B cell (primary cell): ENCODE results near the gene DAD1. TPM values are rescaled to one million over a fixed set of nuclear protein-coding genes. Genes with fewer than 3 reads are reported as not detected.

ENCODE experiments used
- ATAC-seq: fragments of 200-7000 bp; cut with Tn5 transposase; one replicate; pipeline ENCODE4 v1.10.0; 2021; ENCODE audit warnings: low read depth, mild to moderate bottlenecking, moderate number of reproducible peaks, moderate library complexity
- CTCF ChIA-PET: fragments of 350-600 bp; sonication (Branson Sonifier 250); formaldehyde crosslinking; loops from one replicate; lab custom pipeline; 2021; ENCODE audit warnings: antibody characterized with exemption, inconsistent platforms; lab: Charles Lee
- POLR2A ChIA-PET: fragments of 350-600 bp; sonication (Branson Sonifier 250); formaldehyde crosslinking; loops from one replicate; lab custom pipeline; 2021; ENCODE audit warnings: antibody characterized with exemption; lab: Charles Lee
- DNase-seq: peaks from one replicate; pipeline ENCODE4 v3.0.0; 2013
- H2AFZ ChIP-seq: 2 replicates; pipeline ENCODE4 v1.6.1; 2012; ENCODE audit warnings: mild to moderate bottlenecking, low read depth, low read length; ENCODE audit not compliant: insufficient read depth, poor library complexity, severe bottlenecking
- H3K27ac ChIP-seq, 2 donors: 1 replicate in 1 of 2; 2 replicates in 1 of 2; pipeline ENCODE4 v1.5.1; 2012 to 2013; ENCODE audit warnings: low read length in 2 of 2, mild to moderate bottlenecking in 2 of 2, moderate library complexity in 1 of 2
- H3K27me3 ChIP-seq, 4 experiments: fragments of 200-600 bp in 1 of 4; sonication (generic) in 1 of 4; replicated peaks in 1 of 4; 1 replicate in 2 of 4; 2 replicates in 2 of 4; pipeline versions ENCODE4 v1.6.1 to v1.7.0; 2013 to 2016; ENCODE audit warnings: low read length in 3 of 4, mild to moderate bottlenecking in 2 of 4, mixed read lengths in 1 of 4, moderate library complexity in 1 of 4; ENCODE audit not compliant: insufficient read depth in 4 of 4, control insufficient read depth in 3 of 4; ENCODE audit errors: control extremely low read depth in 1 of 4
- H3K36me3 ChIP-seq, 2 experiments: replicated peaks in 1 of 2; 1 replicate in 1 of 2; 2 replicates in 1 of 2; pipeline versions ENCODE4 v1.6.1 to v1.7.1; 2013; ENCODE audit warnings: low read length in 1 of 2; ENCODE audit not compliant: insufficient read depth in 2 of 2, control insufficient read depth in 1 of 2; ENCODE audit errors: control extremely low read depth in 1 of 2, extremely low read depth in 1 of 2
- H3K4me1 ChIP-seq, 2 donors: fragments of 200-600 bp in 1 of 2; sonication (generic) in 1 of 2; 1 replicate in 1 of 2; 2 replicates in 1 of 2; pipeline versions ENCODE4 v1.5.1 to v1.6.1; 2013 to 2017; ENCODE audit warnings: low read length in 2 of 2; ENCODE audit not compliant: control insufficient read depth in 2 of 2, insufficient read depth in 2 of 2
- H3K4me2 ChIP-seq: replicated peaks from 2 replicates; pipeline ENCODE3; 2012; ENCODE audit warnings: mild to moderate bottlenecking, low read depth, low read length; ENCODE audit not compliant: poor library complexity, severe bottlenecking
- H3K4me3 ChIP-seq, 5 experiments: fragments of 200-600 bp in 1 of 5; sonication (generic) in 1 of 5; 1 replicate in 3 of 5; 2 replicates in 2 of 5; pipeline versions ENCODE4 v1.5.1 to v1.7.0; 2011 to 2016; ENCODE audit warnings: low read length in 4 of 5, mild to moderate bottlenecking in 4 of 5, low read depth in 2 of 5, control low read depth in 1 of 5, moderate library complexity in 1 of 5; ENCODE audit not compliant: insufficient read depth in 1 of 5; ENCODE audit errors: control extremely low read depth in 1 of 5, extremely low read depth in 1 of 5
- H3K79me2 ChIP-seq: fragments of 200-600 bp; sonication (generic); one replicate; pipeline ENCODE4 v1.6.0; 2016; ENCODE audit warnings: low read length; ENCODE audit not compliant: control insufficient read depth, insufficient read depth
- H3K9ac ChIP-seq: fragments of 200-600 bp; sonication (generic); 2 replicates; pipeline ENCODE4 v1.6.1; 2017; ENCODE audit warnings: mild to moderate bottlenecking, low read length, moderate library complexity
- H3K9me3 ChIP-seq, 3 donors: one replicate each; pipeline versions ENCODE4 v1.6.1 to v1.7.1; 2013; ENCODE audit warnings: low read length in 2 of 3; ENCODE audit not compliant: control insufficient read depth in 2 of 3, insufficient read depth in 1 of 3; ENCODE audit errors: control extremely low read depth in 1 of 3
- H4K20me1 ChIP-seq: 2 replicates; pipeline ENCODE4 v1.6.0; 2012; ENCODE audit warnings: mild to moderate bottlenecking, low read length; ENCODE audit not compliant: insufficient read depth, control insufficient read depth, poor library complexity, severe bottlenecking
- H3K27ac Mint-ChIP-seq: one replicate; pipeline ENCODE4 v1.8.0; 2021; ENCODE audit warnings: mixed read lengths
- H3K27me3 Mint-ChIP-seq: one replicate; pipeline ENCODE4 v1.8.0; 2021; ENCODE audit warnings: mixed read lengths
- H3K4me1 Mint-ChIP-seq: one replicate; pipeline ENCODE4 v1.8.0; 2021; ENCODE audit warnings: mixed read lengths
- H3K4me3 Mint-ChIP-seq: one replicate; pipeline ENCODE4 v1.8.0; 2021; ENCODE audit warnings: mixed read lengths
- H3K9me3 Mint-ChIP-seq: one replicate; pipeline ENCODE4 v1.8.0; 2022; ENCODE audit warnings: mixed read lengths; ENCODE audit not compliant: insufficient read depth
- CTCF ChIP-seq: fragments of 200-600 bp; IDR thresholded peaks from one replicate; pipeline ENCODE4 v1.8.0; 2022; ENCODE audit warnings: antibody characterized with exemption, mild to moderate bottlenecking
- EZH2 ChIP-seq: IDR thresholded peaks from 2 replicates; pipeline ENCODE4 v1.6.1; 2012; ENCODE audit warnings: borderline replicate concordance, low read depth, mild to moderate bottlenecking, moderate library complexity, low read length; ENCODE audit not compliant: insufficient read depth, poor library complexity, severe bottlenecking
- WGBS: methylation state at CpG from one replicate; pipeline ENCODE4 v1.1.5; 2013; ENCODE audit warnings: missing lambda C conversion rate; ENCODE audit not compliant: insufficient coverage; 5-methylcytosine and 5-hydroxymethylcytosine counted together
- intact Hi-C: fragments of 100-400 bp; cut with micrococcal nuclease; formaldehyde crosslinking; loops from one replicate; pipeline ENCODE4 v1.10.0; 2022
- polyA plus RNA-seq: library from polyadenylated mRNA; depleted of rRNA; stranded (reverse); fragments of >200 nt; gene quantifications from 2 replicates; pipeline ENCODE4 v1.2.3, GENCODE V29; 2012
- total RNA-seq, 2 donors: library from RNA; stranded (reverse); fragments of 120-200 nt in 1 of 2; gene quantifications; 1 replicate in 1 of 2; 2 replicates in 1 of 2; pipeline versions ENCODE4 v1.2.3 to v1.2.4, GENCODE V29; 2013 to 2022

DAD1 gene
- total and polyA plus RNA-seq, 2 donors (not counting 1 experiment from before 2014, with no cell fraction given): 77.4 to 114 TPM

DNA sequence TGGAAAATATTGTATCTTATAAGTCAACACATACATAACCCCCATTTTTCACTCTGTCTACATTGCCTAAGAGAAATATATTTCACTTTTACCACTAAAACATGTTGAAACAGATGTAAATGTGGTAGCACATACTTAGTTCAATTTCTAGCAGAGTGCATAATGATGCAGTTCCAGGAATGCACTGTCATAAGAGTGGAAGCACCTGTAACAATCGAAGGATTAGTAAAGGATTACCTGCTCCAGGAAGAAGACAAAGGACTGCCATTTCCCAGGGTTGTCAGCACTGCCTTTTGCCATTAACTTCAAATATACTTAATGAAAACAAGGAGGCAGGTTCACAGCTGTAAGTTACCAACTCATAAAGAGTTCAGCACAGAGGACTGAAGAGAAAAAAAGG, 24.6 kb downstream of the DAD1 start:
- peaks cover 91 to 95% of the 10 kb centered on the region in 2 donors for H3K4me1 ChIP-seq
- H3K4me3 Mint-ChIP-seq: peak overlapping the region; percentile 29
- POLR2A ChIA-PET: no interaction called here
- CTCF ChIA-PET: interaction anchor here (0.9 to 15.3 kb wide), 13 partner anchors 11 to 336 kb away, joined by 3 to 354 read pairs (median 4); no protein-coding TSS in a partner anchor
- H3K27me3 Mint-ChIP-seq: no peaks in the 10 kb centered on the region
- no peaks in the 10 kb centered on the region for H3K9me3 ChIP-seq
- H3K27me3 ChIP-seq: no peaks in the 10 kb centered on the region
- H3K4me3 ChIP-seq: peak overlapping the region in 1 of 5 experiments; percentile 22
- H3K27ac ChIP-seq: peak overlapping the region; percentile 74 to 78
- H3K4me2 ChIP-seq: peak overlapping the region; percentile 68
- DNase-seq (no peak), ATAC-seq (no peak)
- peak overlapping the region; percentile 83 for H3K27ac Mint-ChIP-seq
- H4K20me1 ChIP-seq: no peaks in the 10 kb centered on the region
- H3K9ac ChIP-seq: peak overlapping the region; percentile 18
- H3K36me3 ChIP-seq: peaks cover 0 to 11% of the 10 kb centered on the region in 2 experiments
- peak overlapping the region; percentile 11 for H2AFZ ChIP-seq
- H3K79me2 ChIP-seq: peaks cover 63% of the 10 kb centered on the region
- WGBS: no CpG with 5 or more reads among the region's 1 CpG
- no peaks in the 10 kb centered on the region for H3K9me3 Mint-ChIP-seq
- intact Hi-C loops: no loop called here
- peaks cover 86% of the 10 kb centered on the region for H3K4me1 Mint-ChIP-seq
- TF ChIP-seq CTCF (no peak), EZH2 (no peak)

GRCh38 chr14:22563987-22564386, 25.0 kb downstream of the DAD1 start:
- Histone ChIP-seq H4K20me1 (no peaks in the 10 kb centered on the region), H3K27me3 (no peaks in the 10 kb centered on the region), H3K36me3 (peaks cover 0 to 11% of the 10 kb centered on the region in 2 experiments), H3K9ac (peak overlapping the region; percentile 18), H3K4me3 (no peak overlapping the region), H3K4me1 (peaks cover 86 to 92% of the 10 kb centered on the region in 2 donors), H2AFZ (peak overlapping the region; percentile 3), H3K79me2 (peaks cover 58% of the 10 kb centered on the region), H3K9me3 (no peaks in the 10 kb centered on the region), H3K4me2 (peak overlapping the region; percentile 12), H3K27ac (peak overlapping the region; percentile 74 to 78)
- peak overlapping the region; percentile 29 for H3K4me3 Mint-ChIP-seq
- ChIA-PET POLR2A (no interaction called here), CTCF (interaction anchor here (0.7 to 15.3 kb wide), 16 partner anchors 11 to 336 kb away, joined by 3 to 354 read pairs (median 4); no protein-coding TSS in a partner anchor)
- TF ChIP-seq CTCF (no peak), EZH2 (no peak)
- H3K27ac Mint-ChIP-seq: peak overlapping the region; percentile 83
- DNase-seq (no peak), ATAC-seq (no peak)
- no peaks in the 10 kb centered on the region for H3K27me3 Mint-ChIP-seq
- intact Hi-C loops: no loop called here
- peaks cover 84% of the 10 kb centered on the region for H3K4me1 Mint-ChIP-seq
- WGBS: 85% methylated on average over 3 of the region's 5 CpGs
- no peaks in the 10 kb centered on the region for H3K9me3 Mint-ChIP-seq
